GM18505 (cell line): ENCODE data around the gene ZNF598.
"Not testable (repeated sequence)": the region's sequence is repeated elsewhere in the genome, so short reads cannot be mapped to it uniquely, and the experiment has no call there.

ENCODE experiments used
- ATAC-seq: cut with Tn5 transposase; IDR thresholded peaks from one replicate; pipeline ENCODE4 v1.9.1; 2021; ENCODE audit not compliant: unreplicated experiment
- POLR2A ChIP-seq: IDR thresholded peaks from 4 replicates; pipeline ENCODE4 v1.6.1; 2011; ENCODE audit warnings: borderline replicate concordance; ENCODE audit not compliant: insufficient read depth, insufficient read length; ENCODE audit errors: extremely low read depth

The ZNF598 gene

DNA sequence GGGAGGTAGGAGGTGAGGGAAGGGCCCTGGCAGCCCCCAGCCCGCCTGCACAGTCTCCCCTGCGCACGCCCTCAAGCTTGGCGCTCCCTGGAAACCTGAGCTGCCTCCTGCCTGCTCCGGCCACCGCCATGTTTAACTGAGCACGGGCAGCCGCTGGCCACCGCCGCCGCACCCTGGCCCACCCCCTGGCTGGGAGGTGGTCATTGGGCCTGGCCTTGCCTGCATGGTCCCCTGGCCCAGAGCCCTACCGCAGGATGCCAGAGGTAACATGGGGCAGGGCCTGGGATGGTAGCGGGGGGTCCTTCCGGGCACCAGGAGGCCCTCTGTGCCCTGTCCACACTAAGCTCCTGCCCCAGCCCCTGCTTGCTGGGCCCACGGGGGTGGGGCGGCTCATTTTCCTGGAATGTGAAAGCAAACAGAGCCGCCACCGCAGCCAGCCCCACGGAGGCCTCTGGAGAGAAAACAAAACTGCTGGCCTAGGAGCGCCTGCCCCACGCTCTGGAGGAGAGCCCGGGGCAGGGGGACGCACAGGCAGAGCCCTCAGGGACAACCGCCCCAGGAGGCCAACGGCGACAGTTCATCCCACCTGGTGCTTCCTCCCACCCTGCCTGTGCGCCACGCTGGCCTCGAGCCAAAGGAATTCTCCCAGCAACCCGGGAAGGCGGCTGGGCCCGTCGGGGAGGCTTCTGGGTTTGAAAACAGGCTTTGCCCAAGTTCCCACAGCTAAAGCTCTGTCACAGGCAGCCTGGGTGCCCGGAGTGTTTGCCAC, 26.0 kb upstream of the ZNF598 start:
- no peak for ATAC-seq
- TF ChIP-seq POLR2A = no peak

DNA sequence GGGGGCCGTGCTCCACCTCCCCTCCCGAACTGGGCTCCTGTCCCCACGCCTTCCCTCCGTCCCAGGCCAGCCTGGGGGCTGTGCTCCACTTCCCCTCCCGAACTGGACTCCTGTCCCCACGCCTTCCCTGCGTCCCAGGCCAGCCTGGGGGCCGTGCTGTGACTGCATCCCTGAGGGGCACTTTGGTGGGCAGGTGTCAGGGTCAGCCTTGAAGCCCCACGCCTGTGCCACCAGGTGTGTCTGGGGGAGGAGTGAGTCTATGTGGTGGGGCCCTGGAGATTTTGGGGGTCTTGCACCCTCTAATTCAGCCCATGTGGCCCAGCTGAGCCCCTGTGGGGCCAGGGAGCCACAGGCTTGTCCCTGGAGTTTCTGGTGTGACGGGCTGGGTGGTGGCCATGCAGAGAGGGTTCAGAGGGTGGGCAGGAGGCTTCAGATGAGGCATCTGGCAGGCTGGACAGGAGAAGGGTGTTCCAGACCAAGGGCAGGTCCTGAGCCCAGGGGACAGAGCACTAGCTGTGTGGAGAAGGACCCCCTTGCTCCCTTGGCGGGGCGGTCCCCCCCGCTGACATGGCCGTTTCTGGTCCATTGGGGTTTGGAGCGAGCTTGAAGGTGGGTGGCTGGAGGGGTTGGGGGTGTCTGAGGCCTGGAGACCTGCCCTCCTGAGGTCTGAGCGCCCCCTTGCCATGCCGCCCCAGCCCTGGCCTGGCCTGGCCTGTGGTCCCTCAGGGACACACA, 25.2 kb upstream of the ZNF598 start:
- no peak for ATAC-seq
- no peak for TF ChIP-seq POLR2A

DNA sequence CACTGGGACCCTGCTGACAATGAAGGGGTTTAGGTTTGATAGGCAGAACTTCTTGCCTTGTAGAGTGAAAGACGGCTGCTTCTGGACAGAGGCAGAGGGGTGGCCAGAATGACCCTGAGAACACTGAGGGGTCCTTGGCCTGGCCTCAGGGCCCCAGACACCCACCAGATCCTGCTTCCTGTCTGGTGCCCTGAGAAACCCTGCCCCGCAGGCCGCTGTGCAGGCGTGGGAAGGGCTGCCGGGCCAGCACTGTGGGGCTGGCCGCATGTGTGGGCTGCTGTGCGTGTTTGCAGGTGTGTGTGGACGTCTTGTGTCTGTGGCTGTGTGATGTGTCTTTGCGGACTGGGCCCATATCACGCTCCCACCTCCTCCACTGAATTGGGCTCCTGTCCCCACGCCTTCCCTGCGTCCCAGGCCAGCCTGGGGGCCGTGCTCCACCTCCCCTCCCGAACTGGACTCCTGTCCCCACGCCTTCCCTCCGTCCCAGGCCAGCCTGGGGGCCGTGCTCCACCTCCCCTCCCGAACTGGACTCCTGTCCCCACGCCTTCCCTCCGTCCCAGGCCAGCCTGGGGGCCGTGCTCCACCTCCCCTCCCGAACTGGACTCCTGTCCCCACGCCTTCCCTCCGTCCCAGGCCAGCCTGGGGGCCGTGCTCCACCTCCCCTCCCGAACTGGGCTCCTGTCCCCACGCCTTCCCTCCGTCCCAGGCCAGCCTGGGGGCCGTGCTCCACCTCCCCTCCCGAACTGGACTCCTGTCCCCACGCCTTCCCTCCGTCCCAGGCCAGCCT, 24.5 kb upstream of the ZNF598 start:
- ATAC-seq = not testable (repeated sequence)

DNA sequence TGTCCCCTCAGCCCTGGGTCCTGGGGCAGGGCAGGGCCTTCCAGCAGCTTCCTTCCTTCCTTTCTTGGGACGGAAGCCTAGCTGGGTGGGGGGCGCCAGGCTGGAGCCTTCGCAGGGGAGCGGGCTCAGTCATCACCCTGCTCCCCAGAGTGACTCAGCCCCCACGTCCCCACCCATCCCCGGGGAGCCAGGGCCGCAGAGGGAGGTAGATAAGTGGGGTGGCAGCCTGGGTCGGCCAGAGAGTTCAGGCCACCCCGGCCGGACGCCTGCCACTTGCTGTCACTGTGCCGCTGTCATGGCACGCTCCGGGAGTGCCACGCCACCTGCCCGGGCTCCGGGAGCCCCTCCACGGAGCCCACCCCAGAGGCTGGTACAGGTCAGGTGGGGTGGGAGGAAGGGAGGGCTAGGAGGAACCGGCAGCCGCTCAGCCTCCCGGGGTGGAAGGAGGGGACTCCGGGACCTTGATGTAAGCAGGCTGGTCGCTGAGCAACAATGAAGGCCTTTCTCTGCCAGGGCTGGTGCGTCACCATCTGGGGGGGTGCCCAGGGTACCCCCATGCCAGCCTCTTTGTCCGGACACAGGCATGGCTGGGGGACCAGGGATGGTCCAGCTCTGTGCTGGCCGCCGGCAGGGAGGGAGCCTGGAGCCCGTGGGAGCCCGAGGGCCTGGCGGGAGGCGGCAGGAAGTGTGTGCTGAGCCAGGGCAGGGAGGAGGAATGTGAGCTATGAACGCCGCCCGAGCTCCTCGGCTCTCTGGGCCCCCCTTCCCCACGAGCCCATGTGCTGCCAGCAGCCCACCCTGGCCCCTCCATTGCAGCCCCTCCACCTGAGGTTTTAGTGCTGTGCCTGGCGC, 23.7 kb upstream of the ZNF598 start:
- no peak for TF ChIP-seq POLR2A
- no peak for ATAC-seq

DNA sequence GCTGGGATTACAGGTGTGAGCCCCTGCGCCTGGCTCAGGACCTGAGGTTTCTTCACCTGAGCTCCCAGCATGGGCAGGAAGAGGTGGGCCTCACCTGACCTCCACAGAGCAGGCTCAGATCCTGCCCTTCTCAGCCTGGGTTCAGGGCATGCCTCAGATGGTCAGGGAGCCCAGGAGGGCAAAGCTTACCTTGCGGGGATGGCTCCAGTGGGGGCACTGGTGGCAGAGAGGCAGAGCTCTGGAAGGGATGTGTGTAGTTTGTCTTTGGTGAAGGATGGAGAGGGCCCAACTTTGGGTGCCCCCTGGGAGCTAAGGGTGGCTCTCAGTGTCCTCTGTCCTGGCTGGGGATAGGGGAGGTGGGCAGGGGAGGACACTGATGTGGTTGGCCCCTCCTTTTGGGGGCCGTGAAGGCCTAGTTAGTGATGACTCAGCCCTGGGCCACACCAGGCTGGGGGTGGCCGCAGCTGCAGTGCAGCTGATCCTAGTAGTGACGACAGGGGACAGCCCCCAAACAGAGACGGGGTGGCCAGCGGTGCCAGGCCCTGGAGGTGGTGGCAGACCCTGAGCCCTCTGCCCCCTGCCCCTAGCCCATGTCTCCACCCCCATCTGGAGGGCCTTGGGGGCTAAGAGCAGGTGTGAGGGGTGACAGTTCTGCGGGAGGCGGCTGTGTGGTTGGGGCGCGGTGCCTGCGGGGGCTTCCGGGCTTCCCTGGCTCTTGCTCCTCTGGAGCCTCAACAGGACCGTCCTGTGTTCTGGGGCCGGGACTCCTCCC, 22.9 kb upstream of the ZNF598 start:
- ATAC-seq = no peak
- no peak for TF ChIP-seq POLR2A

DNA sequence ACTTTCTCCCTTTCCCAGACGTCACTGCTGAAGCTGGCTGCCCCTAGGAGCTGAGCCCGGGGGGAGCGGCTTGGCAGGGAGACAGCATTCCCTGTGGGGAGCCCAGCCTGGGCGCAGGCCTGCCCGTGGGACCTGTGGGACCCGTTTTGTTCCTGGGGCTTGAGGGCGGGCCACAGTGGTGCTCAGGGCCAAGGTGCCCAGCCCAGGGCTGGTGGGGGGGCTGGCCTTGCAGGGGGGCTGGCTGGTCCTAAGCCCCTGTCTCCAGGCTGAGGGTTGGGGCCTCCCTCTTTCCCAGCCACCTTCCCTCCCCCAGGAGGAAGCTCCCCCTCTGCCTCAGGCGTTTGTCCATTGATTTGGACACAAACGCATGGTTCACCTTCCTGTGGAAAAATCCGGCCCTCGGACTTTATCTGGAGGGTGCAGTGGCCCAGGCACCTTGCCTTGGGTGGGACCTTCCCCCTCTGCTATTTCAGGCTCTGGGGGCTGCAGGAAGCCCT, 21.5 kb upstream of the ZNF598 start:
- no peak for TF ChIP-seq POLR2A
- no peak for ATAC-seq

GRCh38 chr16:2030036-2030435, 20.4 kb upstream of the ZNF598 start:
- no peak for TF ChIP-seq POLR2A
- no peak for ATAC-seq

GRCh38 chr16:2029350-2029749, 19.7 kb upstream of the ZNF598 start:
- no peak for ATAC-seq
- TF ChIP-seq POLR2A = no peak

DNA sequence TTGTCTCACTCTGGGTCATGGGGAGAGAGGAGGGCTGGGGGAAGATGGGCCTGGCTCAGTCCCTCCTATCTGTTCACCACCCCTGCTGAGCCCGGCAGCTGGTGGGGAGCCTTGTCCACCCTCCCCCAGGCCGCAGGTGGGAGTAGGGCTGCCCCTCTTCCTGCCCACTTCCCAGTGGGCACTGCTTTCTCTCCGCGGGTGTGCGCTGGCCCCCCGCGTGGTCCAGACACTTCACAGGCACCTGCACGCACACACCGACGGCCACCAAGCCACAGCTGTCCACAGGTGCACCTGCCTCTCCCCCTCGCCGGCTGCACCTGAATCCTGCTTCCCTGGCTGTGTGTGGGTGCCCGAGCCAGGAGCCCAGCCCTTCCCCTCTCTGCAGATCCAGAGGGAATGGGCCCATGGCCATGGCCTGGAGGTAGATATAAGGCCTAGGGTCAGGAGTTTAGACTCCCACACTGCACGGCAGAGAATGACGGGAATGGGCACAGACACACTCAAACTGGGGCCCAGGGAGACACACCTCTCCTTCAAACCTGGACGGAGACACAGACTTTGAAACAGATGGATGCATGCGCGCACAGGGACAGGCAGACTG, 19.1 kb upstream of the ZNF598 start:
- no peak for TF ChIP-seq POLR2A

GRCh38 chr16:2028146-2028545, 18.5 kb upstream of the ZNF598 start:
- no peak for TF ChIP-seq POLR2A

More for the DNA sequence above, 19.1 kb upstream of the ZNF598 start:
- no peak for ATAC-seq

GRCh38 chr16:2027024-2028010, 17.7 kb upstream of the ZNF598 start:
- no peak for ATAC-seq

More at GRCh38 chr16:2028146-2028545, 18.5 kb upstream of the ZNF598 start:
- no peak for ATAC-seq

More at GRCh38 chr16:2027024-2028010, 17.7 kb upstream of the ZNF598 start:
- TF ChIP-seq POLR2A = no peak
